Endothelial cell of umbilical vein (primary cell): ENCODE measurements around the gene INTS11.
A peak's percentile ranks its signal among the peaks of the same experiment; 100 is the strongest.

ENCODE experiments used
- CTCF ChIP-seq, 2 donors: IDR thresholded peaks; 1 replicate in 1 of 2; 2 replicates in 1 of 2; pipeline ENCODE4 v1.5.1; 2011; ENCODE audit warnings: low read length in 2 of 2, mild to moderate bottlenecking in 2 of 2, moderate library complexity in 2 of 2, control low read depth in 1 of 2, inconsistent platforms in 1 of 2, low read depth in 1 of 2; ENCODE audit not compliant: insufficient read depth in 1 of 2; ENCODE audit errors: extremely low read depth in 1 of 2
- EZH2 ChIP-seq: IDR thresholded peaks from 2 replicates; pipeline ENCODE4 v1.6.1; 2012; ENCODE audit warnings: borderline replicate concordance, low read depth, mild to moderate bottlenecking, moderate library complexity, low read length, inconsistent platforms; ENCODE audit not compliant: severe bottlenecking
- FOS ChIP-seq: IDR thresholded peaks from 2 replicates; pipeline ENCODE4 v1.6.1; 2011; ENCODE audit warnings: mild to moderate bottlenecking, low read length, moderate library complexity, borderline replicate concordance; ENCODE audit not compliant: insufficient read depth
- MAX ChIP-seq: IDR thresholded peaks from 2 replicates; pipeline ENCODE4 v1.6.1; 2011; ENCODE audit not compliant: insufficient read depth, insufficient read length
- MYC ChIP-seq: IDR thresholded peaks from one replicate; pipeline ENCODE4 v1.6.1; 2011; ENCODE audit warnings: mild to moderate bottlenecking, low read depth, low read length
- POLR2A ChIP-seq: IDR thresholded peaks from 2 replicates; pipeline ENCODE4 v1.6.1; 2012; ENCODE audit warnings: low read depth, mild to moderate bottlenecking, control low read depth, low read length

- peak; percentile 91 to 98 for TF ChIP-seq CTCF (IDR thresholded peaks at IDR 0.05; ENCODE audit: extremely low read depth in 1 of 2, insufficient read depth in 1 of 2, low read depth in 1 of 2, low read length in 2 of 2)
- TF ChIP-seq MYC: no peak
- peak; percentile 43 for TF ChIP-seq POLR2A
- TF ChIP-seq FOS: no peak
- TF ChIP-seq MAX: no peak
- no peak for TF ChIP-seq EZH2
Measured at GRCh38 chr1:1371746-1372711, 47.6 kb upstream of the INTS11 start.
